Stimulated activated CD4-positive, alpha-beta T cell treated with anti-CD3 and anti-CD28 coated beads, Interleukin-12 subunit alpha, Interleukin-12 subunit beta, amount 100 ng/mL, for 48 hours (primary cell): ENCODE data around the gene AACS.
"Not testable (repeated sequence)": the region's sequence is repeated elsewhere in the genome, so short reads cannot be mapped to it uniquely, and the experiment has no call there.

Experiments
- DNase-seq, 3 donors: peaks; one replicate each; pipeline ENCODE4 v3.0.0-alpha.2; 2020; ENCODE audit warnings: low read depth in 2 of 3, low spot score in 1 of 3

AACS gene

DNA sequence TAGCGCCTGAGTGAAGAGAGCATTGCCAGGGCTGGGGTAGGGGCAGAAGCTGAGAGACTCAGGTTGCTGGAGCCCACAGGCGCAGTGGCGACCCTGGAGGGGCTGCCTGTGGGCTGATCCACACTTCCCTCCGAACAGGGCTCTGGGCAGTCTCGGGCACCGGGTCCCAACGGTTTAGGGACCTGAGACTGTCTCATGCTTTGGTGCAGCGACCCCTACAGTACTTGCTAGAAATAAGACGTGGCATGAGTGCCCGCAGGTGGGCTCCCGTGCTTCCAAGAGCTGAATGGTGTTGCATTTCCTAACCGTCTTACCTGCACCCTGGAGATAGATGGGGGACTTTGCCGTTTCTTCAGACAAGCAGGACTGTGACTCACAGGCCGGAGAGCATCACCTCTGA lies 57.4 kb downstream of the AACS start:
- DNase-seq = no peak

DNA sequence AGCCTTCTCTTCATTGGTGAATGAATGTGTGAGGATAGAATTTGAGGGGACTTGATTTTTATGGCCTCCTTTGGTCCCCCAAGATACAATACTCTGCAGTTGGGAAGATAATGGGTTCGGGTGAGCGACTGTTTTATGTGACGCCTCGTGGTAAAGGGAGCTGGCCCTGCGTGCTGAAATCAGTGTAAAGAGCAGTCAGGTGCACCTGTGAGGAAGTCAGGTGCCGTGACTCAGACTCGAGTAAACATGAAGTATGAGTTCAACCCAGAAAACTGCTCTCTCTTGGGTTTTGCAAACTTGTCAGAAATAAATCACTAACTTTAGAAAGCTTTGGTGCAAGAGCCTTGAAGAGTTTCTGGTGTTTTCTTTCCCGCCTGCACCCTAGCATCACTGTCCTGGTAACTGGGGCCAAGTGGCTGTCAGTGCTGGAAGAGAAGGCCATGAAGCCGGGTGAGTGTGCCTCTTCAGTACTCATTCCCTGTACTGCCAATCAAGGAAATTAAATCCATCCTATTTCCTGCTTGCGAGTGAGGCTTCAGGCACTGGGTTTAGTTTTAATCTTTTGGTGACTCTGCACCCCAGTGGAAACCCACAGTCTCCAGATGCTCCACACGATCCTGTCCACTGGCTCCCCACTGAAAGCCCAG lies 59.2 kb downstream of the AACS start:
- DNase-seq = no peak

DNA sequence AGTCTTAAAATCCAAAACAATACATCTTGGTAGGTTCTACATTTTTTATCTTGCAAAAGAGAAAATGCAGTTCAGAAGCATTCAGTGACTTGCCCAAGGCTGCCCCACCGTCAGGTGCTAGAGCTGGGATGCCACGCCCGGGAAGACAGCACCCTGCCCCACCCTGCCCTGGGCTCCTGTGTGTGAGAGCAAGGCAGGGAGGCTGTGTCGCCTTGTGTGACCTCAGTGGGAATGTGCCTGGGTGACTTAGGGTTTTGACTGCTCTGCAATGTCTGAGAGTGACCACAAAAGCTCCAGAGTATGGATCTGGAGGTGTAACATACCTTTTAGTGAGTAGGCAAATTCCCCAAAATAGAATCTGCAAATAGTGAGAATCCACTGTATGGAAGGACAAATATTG lies 60.0 kb downstream of the AACS start:
- no peak for DNase-seq

DNA sequence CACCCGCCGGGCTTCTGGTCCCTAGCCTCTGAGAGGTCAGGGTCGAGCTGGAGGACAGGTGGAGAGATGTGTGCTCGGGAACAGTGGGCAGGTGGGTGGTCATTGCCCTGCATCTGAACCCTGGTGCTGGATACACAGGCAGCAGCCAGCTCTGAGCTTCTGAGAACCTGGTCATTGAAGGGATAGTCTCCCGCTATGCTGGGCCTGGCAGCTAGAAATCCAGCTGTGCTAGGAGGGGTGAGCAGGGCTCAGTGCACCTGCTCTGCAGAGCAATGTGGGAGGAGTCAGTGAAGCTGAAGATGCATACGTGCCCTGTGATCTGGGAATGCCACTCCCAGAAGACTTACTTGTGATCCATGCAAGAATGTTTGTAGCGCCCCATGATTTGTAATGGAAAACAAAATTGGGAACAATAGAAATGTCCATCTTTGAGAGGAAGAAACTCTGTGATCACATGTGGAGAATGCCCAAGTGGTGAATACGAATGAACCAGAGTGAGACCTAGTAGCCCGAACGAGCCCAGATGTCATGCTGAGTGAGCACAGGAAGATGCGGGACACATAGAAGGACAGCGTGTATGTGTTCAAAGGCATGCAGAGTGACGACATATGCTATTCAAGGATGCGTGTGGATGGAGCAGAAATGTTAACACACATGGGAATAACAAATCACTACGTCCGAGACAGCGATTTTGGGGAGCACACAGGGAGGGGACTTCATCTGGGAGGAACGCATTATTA lies 63.4 kb downstream of the AACS start:
- DNase-seq = no peak

DNA sequence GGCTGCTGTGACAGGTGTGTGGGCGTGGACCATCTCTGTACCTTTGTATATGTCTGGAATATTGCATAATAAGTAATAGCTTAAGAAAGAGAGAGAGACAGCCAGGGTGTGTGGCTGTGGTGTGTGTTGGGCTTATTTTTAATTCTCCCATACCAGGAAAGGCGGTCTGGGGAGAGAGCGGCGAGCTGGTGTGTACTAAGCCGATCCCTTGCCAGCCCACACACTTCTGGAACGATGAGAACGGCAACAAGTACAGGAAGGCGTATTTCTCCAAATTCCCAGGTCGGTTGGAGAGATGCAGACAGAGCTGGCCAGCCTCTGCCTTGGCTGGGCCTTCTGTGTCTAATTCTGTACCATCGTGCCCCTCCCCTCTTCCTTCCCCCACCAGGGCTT lies 63.9 kb downstream of the AACS start:
- no peak for DNase-seq

DNA sequence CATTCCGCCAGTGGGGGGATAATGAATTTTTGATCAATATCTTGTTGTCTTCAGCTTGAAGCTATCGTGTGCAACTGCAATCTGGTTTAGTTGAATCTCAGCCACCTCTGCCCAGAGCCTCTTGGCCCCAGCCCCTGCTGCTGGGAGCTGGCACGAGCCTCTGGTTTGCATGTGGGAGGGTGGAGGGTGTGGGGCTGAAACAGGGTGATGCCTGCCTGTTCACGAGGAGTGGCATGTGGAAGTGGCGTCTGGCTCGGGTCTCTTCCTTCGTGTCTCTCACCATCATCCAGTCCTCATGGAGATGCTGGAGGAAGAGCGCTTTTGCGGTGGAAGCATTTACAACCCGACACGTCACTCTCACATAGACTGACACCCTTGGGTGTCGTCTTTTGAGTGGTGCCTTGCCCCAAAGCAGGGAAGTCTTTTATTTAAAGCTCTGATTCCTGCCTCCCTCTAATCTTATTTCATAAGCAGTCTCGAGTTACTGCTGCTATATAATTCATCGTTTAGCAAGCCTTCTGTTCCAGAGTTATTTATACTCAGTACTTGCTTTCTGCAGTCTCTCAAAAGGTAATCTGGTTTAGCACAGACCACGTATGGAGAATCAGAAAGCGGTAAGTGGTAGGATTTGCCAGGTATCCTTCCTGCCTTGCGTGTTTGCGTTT lies 64.5 kb downstream of the AACS start:
- DNase-seq = no peak

DNA sequence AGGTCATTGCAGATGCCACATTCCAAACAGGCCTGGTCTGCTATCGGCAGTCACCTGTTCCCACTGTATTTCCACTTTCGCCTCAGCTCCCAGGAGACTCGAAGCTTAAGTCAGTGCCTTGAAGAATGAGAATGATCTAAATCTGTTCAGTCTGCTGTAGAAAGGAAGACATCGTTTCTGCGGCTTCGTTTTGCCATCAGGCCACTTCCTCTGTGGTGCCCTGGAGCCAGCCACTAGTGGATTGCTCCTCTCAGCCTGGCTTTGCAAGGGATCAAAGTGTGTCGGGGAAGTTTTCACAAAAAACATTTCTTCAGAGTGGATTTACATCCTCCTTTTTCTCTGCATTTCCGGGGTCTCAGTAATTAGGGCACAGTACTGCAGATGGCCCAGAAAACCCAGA lies 66.7 kb downstream of the AACS start:
- no peak for DNase-seq

DNA sequence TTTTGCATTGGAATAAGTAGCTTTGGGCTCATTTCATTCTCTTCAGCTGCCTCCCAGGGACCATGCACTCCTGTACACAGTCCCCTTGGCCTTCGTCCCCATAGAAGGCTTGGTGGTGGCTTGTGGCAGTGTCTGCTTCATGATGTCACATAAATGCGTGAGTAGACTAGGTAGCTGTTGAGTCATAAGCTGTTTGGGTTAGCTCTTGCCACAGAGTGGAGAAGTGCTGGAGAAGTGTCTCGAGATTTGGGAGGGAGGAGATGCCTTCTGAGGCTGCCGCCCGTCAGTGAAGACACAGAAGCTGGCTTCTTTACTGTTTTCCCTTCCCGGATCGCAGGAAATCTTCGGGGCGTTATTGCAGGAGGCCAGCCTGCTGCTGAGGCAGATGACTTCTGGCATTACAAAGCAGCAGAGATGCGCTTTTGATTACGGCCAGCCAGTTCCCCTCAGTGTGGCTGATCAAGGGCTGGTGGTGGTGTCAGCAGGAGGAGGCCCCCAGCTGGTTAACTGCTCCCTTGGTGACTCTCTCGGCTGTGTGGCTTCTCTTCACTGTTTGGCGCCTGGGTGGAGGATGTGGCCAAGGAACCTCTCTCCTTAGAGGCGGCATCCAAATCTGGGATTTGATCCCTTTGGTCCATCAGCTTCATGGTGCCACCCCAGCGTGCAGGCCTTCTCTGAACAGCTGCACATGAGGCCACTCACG lies 67.6 kb downstream of the AACS start:
- DNase-seq = no peak

DNA sequence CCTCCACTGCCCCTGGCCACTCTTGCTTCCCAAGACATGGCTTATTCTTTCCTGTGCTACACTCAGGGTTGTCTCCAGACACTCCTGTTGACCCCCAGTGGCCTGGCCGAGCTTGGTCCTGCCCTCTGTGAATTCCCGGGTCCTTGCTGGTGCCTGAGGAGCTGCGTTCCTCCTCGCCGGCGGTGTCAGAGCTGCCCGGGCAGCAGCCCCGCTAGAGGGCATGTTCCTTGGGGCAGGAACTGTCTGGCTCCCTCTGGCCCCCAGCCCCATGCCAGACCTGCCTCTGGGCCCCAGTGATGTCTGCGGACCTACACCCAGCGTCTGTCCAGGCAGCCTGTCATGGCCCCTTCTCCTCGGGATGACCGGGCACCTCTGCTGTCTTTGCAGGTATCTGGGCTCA lies 68.4 kb downstream of the AACS start:
- no peak for DNase-seq

DNA sequence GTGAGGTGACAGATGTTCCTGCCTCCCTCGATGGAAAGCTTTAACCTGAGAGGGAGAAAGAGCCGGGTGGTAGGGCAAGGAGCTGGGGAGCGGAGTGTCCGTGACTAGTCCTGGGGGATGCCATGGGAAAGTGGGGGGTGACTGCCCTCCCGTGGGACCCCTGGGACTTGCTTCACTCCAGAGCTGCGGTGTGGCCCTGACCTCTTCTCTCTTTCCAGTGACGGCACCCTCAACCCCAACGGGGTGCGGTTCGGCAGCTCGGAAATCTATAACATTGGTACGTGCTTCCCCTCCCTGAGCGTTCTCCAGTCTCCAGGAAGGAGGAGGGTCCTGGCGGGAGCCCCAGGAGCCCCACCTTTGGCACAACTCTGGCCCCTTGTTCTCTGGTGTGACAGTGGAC lies 69.3 kb downstream of the AACS start:
- no peak for DNase-seq

DNA sequence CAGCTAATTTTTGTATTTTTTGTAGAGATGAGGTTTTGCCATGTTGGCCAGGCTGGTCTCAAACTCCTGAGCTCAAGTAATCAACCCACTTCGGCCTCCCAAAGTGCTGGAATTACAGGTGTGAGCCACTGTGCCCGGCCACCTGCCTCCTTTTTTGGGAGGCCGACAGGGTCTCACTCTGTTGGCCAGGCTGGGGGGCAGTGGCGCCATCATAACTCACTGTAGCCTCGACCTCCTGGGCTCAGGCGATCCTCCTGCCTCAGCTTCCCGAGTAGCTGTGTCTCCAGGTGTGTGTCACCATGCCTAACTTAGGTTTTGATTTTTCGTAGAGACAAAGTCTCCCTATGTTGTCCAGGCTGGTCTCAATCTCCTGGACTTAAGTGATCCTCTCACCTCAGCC lies 70.7 kb downstream of the AACS start:
- no peak for DNase-seq

DNA sequence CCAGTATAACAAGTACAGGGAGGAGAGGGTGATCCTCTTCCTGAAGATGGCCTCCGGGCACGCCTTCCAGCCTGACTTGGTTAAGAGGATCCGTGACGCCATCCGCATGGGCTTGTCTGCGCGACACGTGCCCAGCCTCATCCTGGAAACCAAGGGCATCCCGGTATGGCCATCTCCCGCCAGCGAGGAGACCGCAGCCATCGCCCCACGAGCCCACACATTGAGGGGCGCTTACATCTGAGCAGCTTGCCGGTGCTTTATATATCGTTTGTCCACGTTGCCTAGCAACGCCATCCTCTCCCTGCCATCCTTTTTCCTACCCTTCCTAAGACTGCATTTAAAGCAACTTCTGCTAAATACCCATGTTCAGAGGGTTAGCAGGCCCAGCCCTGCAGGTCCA lies 71.5 kb downstream of the AACS start:
- no peak for DNase-seq

DNA sequence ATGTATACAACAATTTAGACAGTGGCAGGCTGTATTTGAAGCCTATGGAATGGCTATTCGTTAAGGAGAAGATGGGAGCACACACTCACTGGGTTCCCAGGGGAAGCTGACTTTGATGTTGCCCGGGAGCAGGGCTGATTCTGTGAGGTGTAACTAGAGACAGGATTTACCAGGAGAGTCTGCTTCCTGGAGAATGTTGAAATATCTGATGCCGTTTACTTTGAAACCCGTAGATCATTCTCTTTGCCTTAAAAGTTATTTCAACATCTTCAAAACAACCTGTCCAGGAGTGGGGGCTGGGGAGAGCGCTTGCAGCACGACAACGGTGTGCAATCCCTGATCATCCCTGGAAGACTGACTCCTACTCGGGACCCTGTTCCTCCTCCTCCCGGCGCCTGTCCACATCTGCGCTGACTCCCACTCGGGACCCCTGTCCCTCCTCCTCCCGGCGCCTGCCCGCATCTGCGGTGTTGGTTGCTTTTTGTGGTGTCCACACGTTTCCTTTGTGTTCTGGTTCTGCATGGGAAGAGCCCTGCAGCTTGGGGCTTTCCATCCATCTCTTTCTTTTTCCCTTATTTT lies 72.6 kb downstream of the AACS start:
- no peak for DNase-seq

DNA sequence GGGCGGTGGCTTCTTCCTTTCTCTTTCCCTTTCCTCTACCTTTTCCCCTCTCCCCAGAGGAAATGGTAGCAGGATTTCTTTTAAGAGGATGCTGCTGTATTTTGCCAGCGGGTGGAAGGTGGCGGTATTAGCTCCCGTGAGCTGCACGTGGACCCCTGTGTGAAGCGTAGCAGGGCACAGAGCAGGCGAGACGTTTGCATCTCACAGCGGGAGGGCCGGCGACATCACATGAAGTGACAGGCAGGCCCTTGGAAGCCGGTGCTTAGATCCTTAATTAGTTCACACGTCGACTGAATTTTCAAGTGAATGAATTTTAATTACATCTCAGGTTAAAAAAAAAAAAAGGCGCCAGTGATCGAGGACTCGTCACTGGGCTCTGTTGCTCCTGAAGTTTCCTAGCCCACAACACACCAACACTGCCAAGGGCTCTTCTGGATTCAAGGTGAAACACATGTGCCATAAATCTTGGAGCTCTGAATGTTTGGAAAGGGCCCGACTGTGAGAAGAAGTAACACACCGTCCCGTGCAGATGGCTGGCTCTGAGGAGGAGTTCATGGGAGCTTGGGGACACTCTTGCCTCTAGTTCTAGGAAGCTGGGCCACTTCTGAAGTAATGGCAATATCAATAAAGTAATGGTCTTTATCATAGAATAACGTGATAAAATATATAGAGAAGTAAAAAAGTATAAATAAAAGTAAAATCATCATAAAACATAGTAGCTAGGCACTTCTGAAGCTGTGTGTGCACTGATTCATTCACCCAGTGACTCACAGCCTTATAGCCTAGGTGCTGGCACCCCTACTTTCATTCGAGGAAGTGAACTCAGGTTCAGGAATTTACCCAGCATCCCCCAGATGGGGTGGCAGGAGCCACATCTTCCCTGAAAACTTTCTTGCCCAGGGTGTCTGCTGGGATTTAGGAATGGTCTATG lies 75.3 kb downstream of the AACS start:
- no peak for DNase-seq

DNA sequence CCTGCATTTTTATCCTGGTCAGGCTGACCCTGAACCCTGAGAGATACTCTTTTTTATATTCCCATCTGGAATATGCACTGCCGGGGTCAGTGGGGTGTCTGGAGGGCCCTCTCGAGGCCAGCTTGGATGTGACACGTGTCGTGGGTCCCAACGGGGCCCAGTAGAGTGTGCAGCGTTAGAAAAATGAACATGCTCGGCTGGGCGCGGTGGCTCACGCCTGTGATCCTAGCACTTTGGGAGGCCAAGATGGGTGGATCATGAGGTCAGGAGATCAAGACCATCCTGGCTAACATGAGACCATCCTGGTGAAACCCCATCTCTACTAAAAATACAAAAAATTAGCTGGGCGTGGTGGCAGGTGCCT lies 76.0 kb downstream of the AACS start:
- DNase-seq = not testable (repeated sequence)

DNA sequence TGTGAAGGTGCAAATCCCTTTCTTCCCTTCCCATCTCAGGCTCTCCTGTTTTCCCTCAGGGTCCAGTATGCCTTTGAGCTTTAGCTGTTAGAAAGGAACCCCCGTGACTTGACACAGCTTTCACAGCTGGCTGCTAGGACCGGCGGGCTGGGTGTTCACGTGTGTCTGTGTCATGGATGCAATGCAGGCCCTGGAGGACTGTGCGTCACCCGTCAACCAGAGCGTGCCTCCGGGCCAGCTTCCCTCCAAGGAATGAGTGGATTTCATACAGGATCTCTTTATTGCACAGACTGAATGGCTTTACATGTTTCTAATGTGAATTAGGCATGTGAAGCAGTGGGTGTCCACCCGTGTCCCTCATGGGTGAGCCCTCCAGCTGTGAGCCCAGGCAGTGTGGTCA lies 77.4 kb downstream of the AACS start:
- DNase-seq = no peak

DNA sequence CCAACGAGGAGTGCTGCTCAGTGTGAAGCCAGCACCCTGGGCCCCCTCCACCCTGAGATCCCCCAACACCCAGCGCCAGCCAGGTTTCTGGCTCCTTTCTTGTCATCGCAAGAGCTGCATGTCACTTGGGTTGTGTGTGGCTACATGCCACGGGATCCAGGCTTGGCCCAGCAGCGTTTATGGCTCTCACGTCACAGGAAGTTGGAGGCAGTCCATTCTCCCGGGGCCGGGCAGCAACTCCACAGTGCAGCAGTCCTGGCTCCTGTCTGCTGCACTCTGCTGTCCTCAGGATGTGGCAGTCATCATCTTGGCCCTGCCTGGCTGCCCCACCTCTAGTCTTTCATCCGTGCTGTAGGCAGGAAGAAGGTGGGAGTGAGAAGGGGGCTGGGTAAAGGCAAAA lies 78.3 kb downstream of the AACS start:
- no peak for DNase-seq

DNA sequence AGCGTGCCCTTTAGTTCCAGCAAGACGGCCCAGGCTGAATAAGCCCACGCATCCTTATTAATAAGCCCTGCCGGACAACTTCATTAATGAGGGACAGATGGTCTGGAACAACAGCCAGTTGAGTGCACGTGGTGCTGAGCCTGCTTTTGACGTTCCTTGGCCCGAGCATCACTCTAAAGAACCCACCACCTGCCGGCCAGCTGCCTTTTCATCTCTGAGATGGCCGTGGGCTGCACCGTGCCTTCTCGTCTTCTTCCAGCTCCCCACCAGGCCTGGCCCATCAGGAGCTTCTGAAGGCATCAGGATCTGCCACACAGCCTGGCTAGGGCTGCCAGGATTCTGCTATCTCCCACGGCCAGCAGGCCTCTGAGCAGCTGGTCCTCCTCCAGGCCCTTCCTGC lies 80.0 kb downstream of the AACS start:
- DNase-seq = no peak

DNA sequence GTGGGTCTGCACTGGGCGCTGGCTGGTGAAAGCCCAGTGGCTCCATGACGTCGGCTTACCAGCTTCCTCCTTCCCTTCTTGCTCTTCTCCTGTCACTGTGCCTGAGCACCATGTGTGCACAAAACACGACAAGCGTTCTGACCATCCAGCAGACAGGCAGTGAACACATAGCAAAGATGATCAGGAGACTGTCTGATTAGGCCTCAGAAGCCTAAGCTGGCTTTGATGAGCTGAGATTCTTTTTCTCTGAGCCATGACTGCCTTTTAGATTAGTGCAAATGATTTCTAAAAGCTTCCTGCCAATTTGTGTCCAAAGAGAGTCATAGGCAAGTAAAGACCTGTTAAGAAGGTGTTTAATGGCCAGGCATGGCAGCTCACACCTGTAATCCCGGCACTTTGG lies 83.1 kb downstream of the AACS start:
- DNase-seq = no peak
